ENCODE results near the gene EXOC6B. TPM values are rescaled to one million over a fixed set of nuclear protein-coding genes. Genes with fewer than 3 reads are reported as not detected.

The EXOC6B gene
- total and polyA plus RNA-seq, 10 of the 15 experiments (the other 5 are each of a cell fraction or from before 2014, with no cell fraction given): 0.23 to 2.2 (median 1.2) TPM

GRCh38 chr2:72630767-72631166, 195.1 kb downstream of the EXOC6B start:
- Histone ChIP-seq H3K79me2 (ENCODE audit: control insufficient read depth, insufficient read depth, low read length) (no peaks in the 10 kb centered on the region), H3K9ac (ENCODE audit: control insufficient read depth, insufficient read depth, low read length) (no peak overlapping the region), H3K4me3 (no peak overlapping the region), H3K36me3 (ENCODE audit: control insufficient read depth in 2 of 2, insufficient read depth in 2 of 2, low read length in 1 of 2) (no peaks in the 10 kb centered on the region), H3K27ac (ENCODE audit: control insufficient read depth, insufficient read depth) (no peak overlapping the region), H3K9me3 (replicated peaks; ENCODE audit: control insufficient read depth, insufficient read depth, low read length) (no peaks in the 10 kb centered on the region), H2AFZ (ENCODE audit: control insufficient read depth, low read depth, low read length) (no peak overlapping the region), H4K20me1 (ENCODE audit: control insufficient read depth, insufficient read depth) (no peaks in the 10 kb centered on the region), H3K4me2 (ENCODE audit: control insufficient read depth, insufficient read depth) (no peak overlapping the region), H3K4me1 (ENCODE audit: control insufficient read depth, insufficient read depth, low read length) (no peaks in the 10 kb centered on the region), H3K27me3 (replicated peaks in 1 of 2; ENCODE audit: control insufficient read depth in 2 of 2, insufficient read depth in 2 of 2, low read length in 1 of 2) (no peaks in the 10 kb centered on the region)
- no peak for TF ChIP-seq CBX3 (IDR thresholded peaks at IDR 0.05; ENCODE audit: borderline replicate concordance, low read depth)
- no peak for TF ChIP-seq ZBTB33 (IDR thresholded peaks at IDR 0.05)
- TF ChIP-seq MLLT1 (IDR thresholded peaks at IDR 0.05): no peak
- TF ChIP-seq BCL3 (IDR thresholded peaks at IDR 0.05; ENCODE audit: borderline replicate concordance, insufficient read depth, low read depth, low read length, poor library complexity, severe bottlenecking): no peak
- no peak for TF ChIP-seq RELB (IDR thresholded peaks at IDR 0.05; ENCODE audit: low read depth)
- TF ChIP-seq PKNOX1 (IDR thresholded peaks at IDR 0.05): no peak
- TF ChIP-seq USF2 (IDR thresholded peaks at IDR 0.05; ENCODE audit: borderline replicate concordance, low read depth, low read length): no peak
- POLR2A ChIA-PET: no interaction called here
- ATAC-seq (no peak), DNase-seq (ENCODE audit: low read depth, low spot score) (no peak), FAIRE-seq (no peak)
- RAD21 ChIA-PET (ENCODE audit: unreplicated experiment): no interaction called here
- CTCF ChIA-PET: no interaction called here
- intact Hi-C loops (cut with micrococcal nuclease; ENCODE audit: unreplicated experiment) (no loop called here), in situ Hi-C loops (cut with MboI) (no loop called here)
- WGBS (ENCODE audit: insufficient coverage, insufficient replicate concordance, low lambda C conversion rate, missing lambda C conversion rate): 66% methylated on average over 2 of the region's 2 CpGs
- BruUV-seq (replicated peaks): no TSS peak
- SMC1A ChIA-PET (ENCODE audit: uncharacterized antibody, unreplicated experiment): no interaction called here

All from GM12878 (cell line).